Endothelial cell of umbilical vein (primary cell): Measurements from ENCODE around the gene ADGRD2.

Experiments used
- CTCF ChIP-seq, 2 donors: IDR thresholded peaks; 1 replicate in 1 of 2; 2 replicates in 1 of 2; pipeline ENCODE4 v1.5.1; 2011; ENCODE audit warnings: low read length in 2 of 2, mild to moderate bottlenecking in 2 of 2, moderate library complexity in 2 of 2, control low read depth in 1 of 2, inconsistent platforms in 1 of 2, low read depth in 1 of 2; ENCODE audit not compliant: insufficient read depth in 1 of 2; ENCODE audit errors: extremely low read depth in 1 of 2
- POLR2A ChIP-seq: IDR thresholded peaks from 2 replicates; pipeline ENCODE4 v1.6.1; 2012; ENCODE audit warnings: low read depth, mild to moderate bottlenecking, control low read depth, low read length

GRCh38 chr9:124403246-124403645 lies 47.0 kb upstream of the ADGRD2 start:
- no peak for TF ChIP-seq CTCF (IDR thresholded peaks at IDR 0.05; ENCODE audit: extremely low read depth in 1 of 2, insufficient read depth in 1 of 2, low read depth in 1 of 2, low read length in 2 of 2)
- TF ChIP-seq POLR2A: no peak
